ENCODE data around the gene MELTF. TPM values are rescaled to one million over a fixed set of nuclear protein-coding genes. Genes with fewer than 3 reads are reported as not detected.

Gene MELTF
- total RNA-seq, 1 donor from 2014 or later: 61.5 TPM

- ATAC-seq (ENCODE audit: low read depth) (no peak), DNase-seq (no peak)
- H3K36me3 Mint-ChIP-seq (ENCODE audit: low read depth): no peaks in the 10 kb centered on the region
- no peaks in the 10 kb centered on the region for H3K9me3 Mint-ChIP-seq
- H3K27me3 Mint-ChIP-seq: no peaks in the 10 kb centered on the region
- POLR2A ChIA-PET: interaction anchor here (0.6 to 3.2 kb wide), 3 partner anchors 25 to 336 kb away, joined by 3 to 14 read pairs (median 4); partner anchors contain the start of gene NCBP2
- CTCF ChIA-PET: interaction anchor here (5.4 kb wide), 1 partner anchor 131 kb away, joined by 65 read pairs; no protein-coding TSS in a partner anchor
- peak overlapping the region; percentile 79 for H3K4me3 Mint-ChIP-seq
- intact Hi-C loops (cut with micrococcal nuclease): loop anchor here (1.0 to 10.0 kb wide), 6 partner anchors 25 to 715 kb away; partner anchors contain the start of genes CEP19, NCBP2 and PIGX
- TF ChIP-seq CTCF (IDR thresholded peaks at IDR 0.05): no peak
- no peak overlapping the region for H3K27ac Mint-ChIP-seq
- H3K4me1 Mint-ChIP-seq: peaks cover 40% of the 10 kb centered on the region
Observed at GRCh38 chr3:196967412-196968232, 62.0 kb downstream of the MELTF start.

- Mint-ChIP-seq H3K36me3 (ENCODE audit: low read depth) (no peaks in the 10 kb centered on the region), H3K9me3 (no peaks in the 10 kb centered on the region), H3K27me3 (no peaks in the 10 kb centered on the region), H3K4me1 (peaks cover 48% of the 10 kb centered on the region), H3K4me3 (no peak overlapping the region), H3K27ac (no peak overlapping the region)
- ATAC-seq (ENCODE audit: low read depth) (no peak), DNase-seq (no peak)
- ChIA-PET POLR2A (interaction anchor here (3.2 kb wide), 1 partner anchor 25 kb away, joined by 14 read pairs; the partner anchor contains the start of gene NCBP2), CTCF (interaction anchor here (0.5 kb wide), 1 partner anchor 26 kb away, joined by 3 read pairs; no protein-coding TSS in a partner anchor)
- no peak for TF ChIP-seq CTCF (IDR thresholded peaks at IDR 0.05)
- intact Hi-C loops (cut with micrococcal nuclease): loop anchor here (5.0 to 10.0 kb wide), 2 partner anchors 252 to 714 kb away; partner anchors contain the start of genes CEP19 and PIGX
Observed at GRCh38 chr3:196966526-196967401, 62.9 kb downstream of the MELTF start.

GRCh38 chr3:196965804-196966173 is 63.8 kb downstream of the MELTF start:
- DNase-seq: no peak
- Mint-ChIP-seq H3K27me3 (no peaks in the 10 kb centered on the region), H3K4me3 (no peak overlapping the region), H3K9me3 (no peaks in the 10 kb centered on the region), H3K36me3 (ENCODE audit: low read depth) (no peaks in the 10 kb centered on the region), H3K27ac (no peak overlapping the region), H3K4me1 (peaks cover 45% of the 10 kb centered on the region)
- intact Hi-C loops (cut with micrococcal nuclease): loop anchor here (5.0 to 10.0 kb wide), 2 partner anchors 251 to 713 kb away; partner anchors contain the start of genes CEP19 and PIGX
- TF ChIP-seq CTCF (IDR thresholded peaks at IDR 0.05): no peak
- ATAC-seq (ENCODE audit: low read depth): no peak
- ChIA-PET POLR2A (no interaction called here), CTCF (no interaction called here)

GRCh38 chr3:196965112-196965803 is 64.4 kb downstream of the MELTF start:
- Mint-ChIP-seq H3K36me3 (ENCODE audit: low read depth) (no peaks in the 10 kb centered on the region), H3K27me3 (no peaks in the 10 kb centered on the region), H3K27ac (no peak overlapping the region), H3K4me1 (peaks cover 40% of the 10 kb centered on the region), H3K9me3 (no peaks in the 10 kb centered on the region), H3K4me3 (no peak overlapping the region)
- ATAC-seq (ENCODE audit: low read depth) (no peak), DNase-seq (no peak)
- intact Hi-C loops (cut with micrococcal nuclease): loop anchor here (5.0 to 10.0 kb wide), 2 partner anchors 250 to 713 kb away; partner anchors contain the start of genes CEP19 and PIGX
- CTCF ChIA-PET: no interaction called here
- TF ChIP-seq CTCF (IDR thresholded peaks at IDR 0.05): no peak
- POLR2A ChIA-PET: no interaction called here

All from activated B cell treated with CpG ODN at 0.5 μM for 24 hours (primary cell).